ENCODE measurements around the gene MGAT4B. TPM values are rescaled to one million over a fixed set of nuclear protein-coding genes. Genes with fewer than 3 reads are reported as not detected.

The MGAT4B gene
- total RNA-seq, 1 donor from 2014 or later, result 192 TPM

- ATAC-seq (peak; percentile 74), DNase-seq (ENCODE audit: low spot score) (no peak)
Observed at GRCh38 chr5:179755022-179755421, 51.6 kb downstream of the MGAT4B start.

- ATAC-seq (no peak), DNase-seq (ENCODE audit: low spot score) (no peak)
Observed at GRCh38 chr5:179753971-179754370, 52.7 kb downstream of the MGAT4B start.

- no peak for DNase-seq (ENCODE audit: low spot score)
- no peak for ATAC-seq
Observed at GRCh38 chr5:179749857-179750508, 56.7 kb downstream of the MGAT4B start.

- ATAC-seq (no peak), DNase-seq (ENCODE audit: low spot score) (peak; percentile 19)
Observed at GRCh38 chr5:179747811-179748210, 58.9 kb downstream of the MGAT4B start.

Other genes starting within 250 kb of the MGAT4B start
- gene HNRNPH1, start 183.2 kb downstream of the MGAT4B start, total RNA-seq, result 215 TPM
- gene CBY3, start 125.8 kb downstream of the MGAT4B start, total RNA-seq, result not detected
- gene CANX, start 107.9 kb downstream of the MGAT4B start, total RNA-seq, result 501 TPM
- 7.3 TPM for gene MAML1, start 74.0 kb downstream of the MGAT4B start, total RNA-seq
- gene LTC4S, start 12.9 kb downstream of the MGAT4B start, total RNA-seq, result 2.6 TPM
- gene SQSTM1, start 14.0 kb upstream of the MGAT4B start, total RNA-seq, result 361 TPM
- gene MRNIP, start 52.0 kb upstream of the MGAT4B start, total RNA-seq, result 12.8 TPM
- 107 TPM for gene TBC1D9B, start 101.0 kb upstream of the MGAT4B start, total RNA-seq